Measurements from ENCODE around the gene TMEM116.

Gene TMEM116

GRCh38 chr12:111893287-111893686, 119.7 kb downstream of the TMEM116 start:
- no peak for DNase-seq (ENCODE audit: low read depth in 2 of 2)

GRCh38 chr12:111887926-111888745, 124.8 kb downstream of the TMEM116 start:
- DNase-seq (ENCODE audit: low read depth in 2 of 2), result no peak

- DNase-seq (ENCODE audit: low read depth in 2 of 2), result no peak
These were observed 126.1 kb downstream of the TMEM116 start for GRCh38 chr12:111886662-111887545.

GRCh38 chr12:111881716-111882115, 131.2 kb downstream of the TMEM116 start:
- no peak for DNase-seq (ENCODE audit: low read depth in 2 of 2)
